ENCODE data around the gene HYAL2. TPM values are rescaled to one million over a fixed set of nuclear protein-coding genes. Genes with fewer than 3 reads are reported as not detected.
A peak's percentile ranks its signal among the peaks of the same experiment; 100 is the strongest.

Gene HYAL2
- total RNA-seq, 4 donors from 2014 or later = 36.7 to 68.9 (median 51.5) TPM

DNA sequence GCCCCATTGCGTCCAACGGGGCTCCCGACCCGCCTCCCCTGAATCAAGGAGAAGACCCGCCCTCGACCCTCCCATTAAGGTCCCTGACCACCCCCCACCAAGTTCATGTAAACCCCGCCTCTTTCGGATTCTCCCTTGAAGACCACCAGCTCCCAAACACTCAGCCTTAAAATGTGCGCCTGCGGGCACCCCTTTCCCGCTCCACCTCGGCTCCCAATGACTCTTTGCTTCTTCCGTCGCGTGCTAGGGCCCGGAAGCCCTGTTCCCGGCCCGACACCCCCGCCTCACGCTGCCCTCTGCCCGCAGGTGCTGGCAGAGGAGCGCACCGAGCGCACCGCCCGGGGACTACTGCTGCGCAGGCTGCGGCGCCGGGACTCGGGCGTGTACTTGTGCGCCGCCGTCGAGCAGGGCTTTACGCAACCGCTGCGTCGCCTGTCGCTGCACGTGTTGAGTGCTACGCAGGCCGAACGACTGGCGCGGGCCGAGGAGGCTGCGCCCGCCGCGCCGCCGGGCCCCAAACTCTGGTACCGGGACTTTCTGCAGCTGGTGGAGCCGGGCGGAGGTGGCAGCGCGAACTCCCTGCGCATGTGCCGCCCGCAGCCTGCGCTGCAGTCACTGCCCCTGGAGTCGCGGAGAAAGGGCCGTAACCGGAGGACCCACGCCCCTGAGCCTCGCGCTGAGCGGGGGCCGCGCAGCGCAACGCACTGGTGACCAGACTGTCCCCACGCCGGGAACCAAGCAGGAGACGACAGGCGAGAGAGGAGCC, 46.4 kb downstream of the HYAL2 start:
- Histone ChIP-seq H3K27ac (no peak overlapping the region), H3K36me3 (no peaks in the 10 kb centered on the region), H3K4me1 (peaks cover 11 to 52% (median 26%) of the 10 kb centered on the region in 3 donors), H3K9me3 (no peaks in the 10 kb centered on the region), H3K27me3 (peaks cover 0 to 40% (median 3%) of the 10 kb centered on the region in 4 donors), H3K4me3 (no peak overlapping the region)
- WGBS, 2 donors = 59 to 81% methylated on average over 8 to 12 of the region's 79 CpGs
- no peak for DNase-seq
- TF ChIP-seq, protein P1, sequence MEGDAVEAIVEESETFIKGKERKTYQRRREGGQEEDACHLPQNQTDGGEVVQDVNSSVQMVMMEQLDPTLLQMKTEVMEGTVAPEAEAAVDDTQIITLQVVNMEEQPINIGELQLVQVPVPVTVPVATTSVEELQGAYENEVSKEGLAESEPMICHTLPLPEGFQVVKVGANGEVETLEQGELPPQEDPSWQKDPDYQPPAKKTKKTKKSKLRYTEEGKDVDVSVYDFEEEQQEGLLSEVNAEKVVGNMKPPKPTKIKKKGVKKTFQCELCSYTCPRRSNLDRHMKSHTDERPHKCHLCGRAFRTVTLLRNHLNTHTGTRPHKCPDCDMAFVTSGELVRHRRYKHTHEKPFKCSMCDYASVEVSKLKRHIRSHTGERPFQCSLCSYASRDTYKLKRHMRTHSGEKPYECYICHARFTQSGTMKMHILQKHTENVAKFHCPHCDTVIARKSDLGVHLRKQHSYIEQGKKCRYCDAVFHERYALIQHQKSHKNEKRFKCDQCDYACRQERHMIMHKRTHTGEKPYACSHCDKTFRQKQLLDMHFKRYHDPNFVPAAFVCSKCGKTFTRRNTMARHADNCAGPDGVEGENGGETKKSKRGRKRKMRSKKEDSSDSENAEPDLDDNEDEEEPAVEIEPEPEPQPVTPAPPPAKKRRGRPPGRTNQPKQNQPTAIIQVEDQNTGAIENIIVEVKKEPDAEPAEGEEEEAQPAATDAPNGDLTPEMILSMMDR (IDR thresholded peaks at IDR 0.05) = no peak
- no peak for TF ChIP-seq POLR2A (IDR thresholded peaks at IDR 0.05)
- intact Hi-C loops (cut with DNase I) = loop anchor here (10.0 kb wide), 1 partner anchor 49 kb away; the partner anchor contains the start of genes HYAL2 and TUSC2

DNA sequence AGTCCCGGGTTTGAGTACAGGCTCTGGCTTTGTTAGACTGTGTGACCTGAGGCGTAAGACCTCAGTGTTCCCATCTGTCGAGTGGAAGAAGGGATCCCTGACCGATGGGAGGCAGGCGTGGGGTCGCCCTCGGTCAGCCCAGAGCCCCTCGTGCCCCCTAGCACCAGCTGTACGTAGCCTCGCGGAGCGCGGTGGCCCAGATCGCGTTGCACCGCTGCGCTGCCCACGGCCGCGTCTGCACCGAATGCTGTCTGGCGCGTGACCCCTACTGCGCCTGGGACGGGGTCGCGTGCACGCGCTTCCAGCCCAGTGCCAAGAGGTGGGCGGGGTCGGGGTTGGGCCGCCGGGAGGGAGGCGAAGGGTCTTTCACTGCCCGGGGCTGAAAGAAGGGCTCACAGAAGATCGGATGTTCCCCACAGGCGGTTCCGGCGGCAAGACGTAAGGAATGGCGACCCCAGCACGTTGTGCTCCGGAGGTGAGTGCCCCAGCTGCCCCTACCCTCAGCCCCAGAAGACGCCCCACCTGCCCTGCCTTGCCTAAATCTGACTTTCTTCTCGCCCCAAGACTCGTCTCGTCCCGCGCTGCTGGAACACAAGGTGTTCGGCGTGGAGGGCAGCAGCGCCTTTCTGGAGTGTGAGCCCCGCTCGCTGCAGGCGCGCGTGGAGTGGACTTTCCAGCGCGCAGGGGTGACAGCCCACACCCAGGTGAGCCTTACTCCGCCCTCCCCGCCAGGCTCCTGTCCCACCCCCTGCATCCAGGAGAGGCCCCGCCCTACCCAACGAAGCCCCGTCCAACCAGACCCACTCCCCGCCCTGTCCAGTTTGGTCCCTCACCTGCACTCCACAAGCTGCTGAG, 47.2 kb downstream of the HYAL2 start:
- Histone ChIP-seq H3K9me3 (no peaks in the 10 kb centered on the region), H3K27me3 (peaks cover 0 to 40% (median 3%) of the 10 kb centered on the region in 4 donors), H3K4me3 (no peak overlapping the region), H3K4me1 (peaks cover 11 to 59% (median 26%) of the 10 kb centered on the region in 3 donors), H3K27ac (no peak overlapping the region), H3K36me3 (no peaks in the 10 kb centered on the region)
- intact Hi-C loops (cut with DNase I) = loop anchor here (10.0 kb wide), 1 partner anchor 49 kb away; the partner anchor contains the start of genes HYAL2 and TUSC2
- no peak for DNase-seq
- 80 to 83% methylated on average over 2 to 4 of the region's 65 CpGs for WGBS, 2 donors
- TF ChIP-seq, protein P1 (IDR thresholded peaks at IDR 0.05) = no peak
- TF ChIP-seq POLR2A (IDR thresholded peaks at IDR 0.05) = no peak

DNA sequence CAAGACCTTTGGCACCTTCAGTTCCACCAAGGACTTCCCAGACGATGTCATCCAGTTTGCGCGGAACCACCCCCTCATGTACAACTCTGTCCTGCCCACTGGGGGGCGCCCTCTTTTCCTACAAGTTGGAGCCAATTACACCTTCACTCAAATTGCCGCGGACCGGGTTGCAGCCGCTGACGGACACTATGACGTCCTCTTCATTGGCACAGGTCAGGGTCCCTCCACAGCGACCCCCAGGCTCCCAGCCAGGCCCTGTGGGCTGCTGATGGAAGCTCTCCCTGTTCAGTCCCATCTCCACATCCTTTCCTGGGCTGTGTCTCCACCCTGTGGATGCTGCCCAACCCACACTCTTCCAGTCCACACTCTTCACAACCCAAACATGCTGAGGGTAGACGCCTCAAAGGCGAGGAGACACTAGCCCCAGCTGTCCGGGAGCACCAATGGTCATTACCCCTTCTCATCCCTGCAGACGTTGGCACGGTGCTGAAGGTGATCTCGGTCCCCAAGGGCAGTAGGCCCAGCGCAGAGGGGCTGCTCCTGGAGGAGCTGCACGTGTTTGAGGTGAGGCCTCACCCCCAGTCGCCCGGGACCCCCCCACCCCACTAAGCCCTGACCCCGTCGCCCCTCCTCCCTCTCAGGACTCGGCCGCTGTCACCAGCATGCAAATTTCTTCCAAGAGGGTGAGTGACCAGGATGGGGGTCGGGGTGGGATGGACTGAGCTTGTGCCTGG, 48.0 kb downstream of the HYAL2 start:
- H3K4me3 ChIP-seq = no peak overlapping the region
- H3K27me3 ChIP-seq = peaks cover 0 to 40% (median 3%) of the 10 kb centered on the region in 4 donors
- 2 to 34% methylated on average over 11 to 15 of the region's 26 CpGs for WGBS, 2 donors
- H3K9me3 ChIP-seq = no peaks in the 10 kb centered on the region
- no peaks in the 10 kb centered on the region for H3K36me3 ChIP-seq
- DNase-seq = no peak
- H3K4me1 ChIP-seq = peaks cover 11 to 67% (median 33%) of the 10 kb centered on the region in 3 donors
- TF ChIP-seq, protein P1 (IDR thresholded peaks at IDR 0.05) = peak; percentile 69 to 87 (median 78)
- no peak for TF ChIP-seq POLR2A (IDR thresholded peaks at IDR 0.05)
- intact Hi-C loops (cut with DNase I) = loop anchor here (5.0 to 10.0 kb wide), 2 partner anchors 50 to 82 kb away; partner anchors contain the start of genes GNAT1, HYAL2 and TUSC2
- H3K27ac ChIP-seq = no peak overlapping the region

DNA sequence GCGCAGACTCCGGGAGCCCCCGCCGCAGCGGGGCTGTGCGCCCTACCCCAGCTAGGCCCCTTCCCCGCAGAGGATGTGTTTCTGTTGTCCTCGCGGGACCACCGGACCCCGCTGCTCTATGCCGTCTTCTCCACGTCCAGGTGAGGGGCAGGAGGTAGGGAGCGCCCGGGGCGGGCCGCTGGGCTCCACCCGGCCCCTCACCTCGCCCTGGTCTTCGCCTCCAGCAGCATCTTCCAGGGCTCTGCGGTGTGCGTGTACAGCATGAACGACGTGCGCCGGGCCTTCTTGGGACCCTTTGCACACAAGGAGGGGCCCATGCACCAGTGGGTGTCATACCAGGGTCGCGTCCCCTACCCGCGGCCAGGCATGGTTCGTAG, 48.9 kb downstream of the HYAL2 start:
- TF ChIP-seq, protein P1 (IDR thresholded peaks at IDR 0.05) = no peak
- TF ChIP-seq POLR2A (IDR thresholded peaks at IDR 0.05) = no peak
- intact Hi-C loops (cut with DNase I) = loop anchor here (2.0 to 10.0 kb wide), 3 partner anchors 47 to 81 kb away; partner anchors contain the start of genes GNAT1, HYAL2 and TUSC2
- Histone ChIP-seq H3K4me3 (peak overlapping the region in 2 of 4 donors; percentile 39 to 63), H3K4me1 (peaks cover 18 to 70% (median 42%) of the 10 kb centered on the region in 3 donors), H3K27ac (peak overlapping the region in 1 of 4 donors; percentile 43), H3K36me3 (no peaks in the 10 kb centered on the region), H3K27me3 (peaks cover 0 to 40% (median 3%) of the 10 kb centered on the region in 4 donors), H3K9me3 (no peaks in the 10 kb centered on the region)
- no peak for DNase-seq
- 38 to 66% methylated on average over 6 to 7 of the region's 31 CpGs for WGBS, 2 donors

Data from esophagus squamous epithelium (tissue), 5 donors.